Measurements from ENCODE around the gene OR4C6. TPM values are rescaled to one million over a fixed set of nuclear protein-coding genes. Genes with fewer than 3 reads are reported as not detected.

Gene OR4C6
- total RNA-seq, 1 experiment from 2014 or later: not detected

DNA sequence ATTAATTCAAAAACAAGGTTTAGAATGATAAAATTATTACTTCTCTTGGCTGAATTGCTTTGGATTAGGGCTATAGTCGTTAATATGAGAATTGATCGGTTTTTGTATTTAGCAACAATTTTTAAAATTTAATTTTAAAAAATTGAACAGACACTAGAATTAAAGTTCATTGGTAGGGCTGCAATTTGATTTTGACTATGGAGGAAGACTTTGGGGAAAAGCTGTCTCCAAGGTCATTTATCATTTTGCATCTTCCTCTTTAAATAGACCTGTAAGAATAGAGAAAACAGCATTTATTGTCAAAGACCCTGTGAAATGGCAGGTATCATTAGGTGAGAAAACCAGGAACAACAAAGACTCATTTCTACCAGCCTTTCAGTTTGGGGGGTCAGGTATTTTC lies 14.0 kb upstream of the OR4C6 start, which contains the start of gene OR4S2:
TSS of gene OR4S2 (plus strand) at position 301 of the 400 bp plus-strand sequence. CDS start 2,577 bp downstream, outside the sequence.
- Histone ChIP-seq H3K79me2 (ENCODE audit: low read length) (no peaks in the 10 kb centered on the region), H3K36me3 (ENCODE audit: low read depth, low read length) (no peaks in the 10 kb centered on the region), H3K27me3 (ENCODE audit: low read length) (no peaks in the 10 kb centered on the region), H3F3A (ENCODE audit: low read length, unreplicated experiment) (no peaks in the 10 kb centered on the region), H3K27ac (ENCODE audit: low read length) (no peak within 1 kb of the TSS), H2AFZ (ENCODE audit: low read length) (no peak within 1 kb of the TSS), H4K20me1 (ENCODE audit: low read length) (no peaks in the 10 kb centered on the region), H3K4me3 (ENCODE audit: low read length) (no peak within 1 kb of the TSS), H3K4me2 (ENCODE audit: low read length) (no peak within 1 kb of the TSS), H3K9me2 (replicated peaks; ENCODE audit: low read length) (no peaks in the 10 kb centered on the region), H3K9me3 (ENCODE audit: low read length) (no peaks in the 10 kb centered on the region), H3K9ac (ENCODE audit: low read length) (no peak within 1 kb of the TSS), H3K4me1 (ENCODE audit: insufficient read depth, low read length) (no peaks in the 10 kb centered on the region)
- BruUV-seq (replicated peaks): no TSS peak
- TF ChIP-seq EZH2phosphoT487 (IDR thresholded peaks at IDR 0.05; ENCODE audit: borderline replicate concordance, low read length): no peak
- TF ChIP-seq CTCF (conservative IDR thresholded peaks at IDR 0.05; ENCODE audit: low read depth, low read length): no peak
- TF ChIP-seq EZH2 (IDR thresholded peaks at IDR 0.05; ENCODE audit: low read length, unreplicated experiment): no peak
- intact Hi-C loops (cut with micrococcal nuclease): no loop called here
- ChIA-PET CTCF (no interaction called here), POLR2A (ENCODE audit: unreplicated experiment) (no interaction called here)
- ATAC-seq (no peak), DNase-seq (no peak)

GRCh38 chr11:55652560-55652959 lies 9.4 kb upstream of the OR4C6 start:
- no peak overlapping the region for H2AFZ ChIP-seq (ENCODE audit: low read length)
- no peaks in the 10 kb centered on the region for H3K27me3 ChIP-seq (ENCODE audit: low read length)
- BruUV-seq (replicated peaks): no TSS peak
- no peaks in the 10 kb centered on the region for H3K9me3 ChIP-seq (ENCODE audit: low read length)
- H3K9ac ChIP-seq (ENCODE audit: low read length): no peak overlapping the region
- ChIA-PET POLR2A (ENCODE audit: unreplicated experiment) (no interaction called here), CTCF (no interaction called here)
- H4K20me1 ChIP-seq (ENCODE audit: low read length): no peaks in the 10 kb centered on the region
- no peak for ATAC-seq
- no peaks in the 10 kb centered on the region for H3K9me2 ChIP-seq (replicated peaks; ENCODE audit: low read length)
- H3K4me3 ChIP-seq (ENCODE audit: low read length): no peak overlapping the region
- no peaks in the 10 kb centered on the region for H3F3A ChIP-seq (ENCODE audit: low read length, unreplicated experiment)
- no peak overlapping the region for H3K4me2 ChIP-seq (ENCODE audit: low read length)
- intact Hi-C loops (cut with micrococcal nuclease): no loop called here
- no peak overlapping the region for H3K27ac ChIP-seq (ENCODE audit: low read length)
- H3K79me2 ChIP-seq (ENCODE audit: low read length): no peaks in the 10 kb centered on the region
- no peak for DNase-seq
- H3K4me1 ChIP-seq (ENCODE audit: insufficient read depth, low read length): peaks cover 7% of the 10 kb centered on the region; the same call in 1 of the 2 replicates
- TF ChIP-seq CTCF (conservative IDR thresholded peaks at IDR 0.05; ENCODE audit: low read depth, low read length) (no peak), EZH2phosphoT487 (IDR thresholded peaks at IDR 0.05; ENCODE audit: borderline replicate concordance, low read length) (no peak), EZH2 (IDR thresholded peaks at IDR 0.05; ENCODE audit: low read length, unreplicated experiment) (no peak)
- no peaks in the 10 kb centered on the region for H3K36me3 ChIP-seq (ENCODE audit: low read depth, low read length)

- ChIA-PET CTCF (no interaction called here), POLR2A (ENCODE audit: unreplicated experiment) (no interaction called here)
- Histone ChIP-seq H3K9me3 (ENCODE audit: low read length) (no peaks in the 10 kb centered on the region), H3K9ac (ENCODE audit: low read length) (no peak overlapping the region), H3K27ac (ENCODE audit: low read length) (peak overlapping the region; percentile 21; the same call in 1 of the 2 replicates), H3F3A (ENCODE audit: low read length, unreplicated experiment) (no peaks in the 10 kb centered on the region), H3K4me3 (ENCODE audit: low read length) (no peak overlapping the region), H4K20me1 (ENCODE audit: low read length) (no peaks in the 10 kb centered on the region), H2AFZ (ENCODE audit: low read length) (no peak overlapping the region), H3K36me3 (ENCODE audit: low read depth, low read length) (no peaks in the 10 kb centered on the region), H3K9me2 (replicated peaks; ENCODE audit: low read length) (no peaks in the 10 kb centered on the region), H3K4me1 (ENCODE audit: insufficient read depth, low read length) (peaks cover 25% of the 10 kb centered on the region), H3K79me2 (ENCODE audit: low read length) (no peaks in the 10 kb centered on the region), H3K27me3 (ENCODE audit: low read length) (no peaks in the 10 kb centered on the region), H3K4me2 (ENCODE audit: low read length) (no peak overlapping the region)
- ATAC-seq (no peak), DNase-seq (peak; percentile 44)
- no peak for TF ChIP-seq EZH2phosphoT487 (IDR thresholded peaks at IDR 0.05; ENCODE audit: borderline replicate concordance, low read length)
- TF ChIP-seq CTCF (conservative IDR thresholded peaks at IDR 0.05; ENCODE audit: low read depth, low read length): no peak
- no peak for TF ChIP-seq EZH2 (IDR thresholded peaks at IDR 0.05; ENCODE audit: low read length, unreplicated experiment)
- BruUV-seq (replicated peaks): no TSS peak
- intact Hi-C loops (cut with micrococcal nuclease): no loop called here
Measured at GRCh38 chr11:55655096-55655495, 6.9 kb upstream of the OR4C6 start.
